ENCODE data around the gene GIMD1.

GIMD1 gene

DNA sequence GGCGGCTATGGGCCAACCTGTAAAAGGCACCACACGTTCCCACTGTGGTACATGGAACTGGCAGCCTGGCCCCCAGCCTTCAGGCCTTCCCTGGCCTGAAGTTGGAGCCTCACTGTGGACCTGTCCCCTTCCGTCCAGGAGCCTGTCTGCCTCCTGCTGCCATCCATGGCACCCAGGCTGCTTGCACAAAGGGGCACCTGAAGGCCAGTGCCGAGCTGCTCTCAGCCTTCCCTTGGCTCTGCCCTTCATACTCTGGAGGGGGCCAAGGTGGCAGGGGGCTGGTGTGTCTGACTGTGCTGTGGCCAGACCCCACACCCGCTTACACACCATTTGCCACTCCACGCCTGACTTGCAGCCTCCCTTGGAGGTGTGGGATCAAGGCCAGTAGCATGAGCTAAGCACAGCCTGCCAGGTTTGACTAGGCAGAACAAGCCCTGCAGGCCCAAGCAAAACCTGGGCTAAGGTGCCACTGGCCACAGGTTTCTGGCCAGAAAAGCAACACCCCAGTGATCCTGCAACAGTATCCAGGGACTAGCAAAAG is 17.3 kb upstream of the GIMD1 start:
- CTCF ChIA-PET, result interaction anchor here (1.3 kb wide), 1 partner anchor 16 kb away, joined by 6 read pairs; no protein-coding TSS in a partner anchor

DNA sequence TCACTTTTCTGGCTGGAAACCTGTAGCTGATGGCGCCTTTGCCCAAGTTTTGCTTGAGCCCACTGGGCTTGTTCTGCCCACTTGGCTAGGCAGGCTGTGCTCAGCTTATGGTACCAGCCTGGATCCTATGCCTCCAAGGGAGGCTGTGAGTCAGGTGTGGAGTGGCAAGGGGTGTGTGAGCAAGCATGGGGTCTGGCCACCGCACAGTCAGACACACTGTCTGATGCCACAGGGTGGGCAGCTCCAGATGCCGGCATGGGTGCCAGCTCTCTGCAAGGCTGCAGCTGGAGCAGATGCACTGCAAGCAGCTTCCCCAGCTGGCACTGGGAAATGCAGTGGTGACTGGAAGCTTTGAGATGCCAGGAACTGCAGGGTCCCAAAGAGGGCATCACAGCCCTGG is 16.3 kb upstream of the GIMD1 start:
- ChIA-PET CTCF (interaction anchor here (1.3 kb wide), 1 partner anchor 15 kb away, joined by 6 read pairs; no protein-coding TSS in a partner anchor), POLR2A (no interaction called here)
- no peak overlapping the region for H3K4me3 ChIP-seq (ENCODE audit: low read depth, low read length)
- TF ChIP-seq, protein P1, sequence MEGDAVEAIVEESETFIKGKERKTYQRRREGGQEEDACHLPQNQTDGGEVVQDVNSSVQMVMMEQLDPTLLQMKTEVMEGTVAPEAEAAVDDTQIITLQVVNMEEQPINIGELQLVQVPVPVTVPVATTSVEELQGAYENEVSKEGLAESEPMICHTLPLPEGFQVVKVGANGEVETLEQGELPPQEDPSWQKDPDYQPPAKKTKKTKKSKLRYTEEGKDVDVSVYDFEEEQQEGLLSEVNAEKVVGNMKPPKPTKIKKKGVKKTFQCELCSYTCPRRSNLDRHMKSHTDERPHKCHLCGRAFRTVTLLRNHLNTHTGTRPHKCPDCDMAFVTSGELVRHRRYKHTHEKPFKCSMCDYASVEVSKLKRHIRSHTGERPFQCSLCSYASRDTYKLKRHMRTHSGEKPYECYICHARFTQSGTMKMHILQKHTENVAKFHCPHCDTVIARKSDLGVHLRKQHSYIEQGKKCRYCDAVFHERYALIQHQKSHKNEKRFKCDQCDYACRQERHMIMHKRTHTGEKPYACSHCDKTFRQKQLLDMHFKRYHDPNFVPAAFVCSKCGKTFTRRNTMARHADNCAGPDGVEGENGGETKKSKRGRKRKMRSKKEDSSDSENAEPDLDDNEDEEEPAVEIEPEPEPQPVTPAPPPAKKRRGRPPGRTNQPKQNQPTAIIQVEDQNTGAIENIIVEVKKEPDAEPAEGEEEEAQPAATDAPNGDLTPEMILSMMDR (IDR thresholded peaks at IDR 0.05; ENCODE audit: insufficient read depth, low read length, missing control alignments), result no peak
- DNase-seq (ENCODE audit: low read depth, low spot score), result no peak

More for the DNA sequence above, 17.3 kb upstream of the GIMD1 start:
- POLR2A ChIA-PET, result no interaction called here
- TF ChIP-seq, protein P1 (IDR thresholded peaks at IDR 0.05; ENCODE audit: insufficient read depth, low read length, missing control alignments), result no peak
- no peak for DNase-seq (ENCODE audit: low read depth, low spot score)
- H3K4me3 ChIP-seq (ENCODE audit: low read depth, low read length), result no peak overlapping the region

DNA sequence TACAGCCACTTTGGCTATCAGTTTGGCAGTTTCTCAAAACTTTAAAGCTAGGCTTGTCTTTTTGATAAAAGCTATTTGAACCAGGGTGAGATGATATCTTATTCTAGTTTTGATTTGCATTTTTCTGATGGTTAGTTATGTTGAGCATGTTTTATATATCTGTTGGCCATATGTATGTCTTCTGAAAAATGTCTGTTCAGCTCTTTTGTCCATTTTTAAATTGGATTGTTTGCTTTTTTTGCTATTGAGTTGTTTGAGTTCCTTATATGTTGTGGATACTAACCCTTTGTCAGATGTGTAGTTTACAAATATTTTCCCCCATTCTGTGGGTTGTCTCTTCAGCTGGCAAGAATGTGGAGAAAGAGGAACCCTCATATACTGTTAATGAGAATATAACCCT is 11.6 kb upstream of the GIMD1 start:
- no peak for DNase-seq (ENCODE audit: low read depth, low spot score)
- TF ChIP-seq, protein P1 (IDR thresholded peaks at IDR 0.05; ENCODE audit: insufficient read depth, low read length, missing control alignments), result no peak
- POLR2A ChIA-PET, result no interaction called here
- CTCF ChIA-PET, result interaction anchor here (2.0 to 2.3 kb wide), 3 partner anchors 10 to 429 kb away, joined by 6 to 17 read pairs (median 8); partner anchors contain the start of gene GIMD1
- H3K4me3 ChIP-seq (ENCODE audit: low read depth, low read length), result no peak overlapping the region

DNA sequence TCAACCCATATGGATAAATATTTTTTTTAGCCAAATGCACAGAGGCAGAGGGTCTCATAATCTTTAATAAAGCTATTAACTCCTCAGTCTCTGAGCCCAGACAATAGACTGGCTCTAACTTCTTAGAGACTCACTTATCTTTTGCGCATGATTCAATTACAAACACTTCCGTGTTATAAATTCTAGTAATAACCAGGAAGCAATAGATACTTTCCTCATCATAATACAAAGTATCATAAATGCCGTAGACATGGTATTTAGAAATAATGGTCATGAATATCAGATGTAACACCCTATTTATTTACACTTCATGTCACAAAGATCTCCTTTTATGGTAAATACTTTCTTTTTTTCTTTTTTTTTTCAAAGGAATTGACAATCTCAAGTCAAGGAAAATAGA is 4.4 kb upstream of the GIMD1 start:
- POLR2A ChIA-PET, result no interaction called here
- CTCF ChIA-PET, result interaction anchor here (1.3 to 6.4 kb wide), 3 partner anchors 10 to 525 kb away, joined by 3 to 53 read pairs (median 44); no protein-coding TSS in a partner anchor
- H3K4me3 ChIP-seq (ENCODE audit: low read depth, low read length), result no peak overlapping the region
- DNase-seq (ENCODE audit: low read depth, low spot score), result no peak
- TF ChIP-seq, protein P1 (IDR thresholded peaks at IDR 0.05; ENCODE audit: insufficient read depth, low read length, missing control alignments), result no peak

DNA sequence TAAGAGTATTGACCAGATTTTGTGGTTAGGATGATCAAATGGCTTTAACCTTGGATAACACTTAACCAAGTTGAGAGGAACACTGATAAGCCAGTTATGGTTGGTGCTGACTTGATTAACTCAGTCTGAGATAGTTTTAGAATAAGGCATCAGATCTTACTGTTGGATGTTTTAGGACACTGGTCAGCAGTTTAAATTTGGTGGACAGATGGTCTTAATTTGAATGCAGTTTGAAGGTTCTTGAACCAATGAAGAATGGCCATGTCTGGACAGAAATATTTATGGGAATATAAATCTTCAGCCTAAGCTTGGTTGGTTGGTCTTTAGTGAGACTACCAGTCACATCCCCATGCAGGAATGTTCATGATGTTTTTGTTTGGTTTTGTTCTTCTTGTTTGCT is 2.6 kb upstream of the GIMD1 start:
- no peak for DNase-seq (ENCODE audit: low read depth, low spot score)
- TF ChIP-seq, protein P1 (IDR thresholded peaks at IDR 0.05; ENCODE audit: insufficient read depth, low read length, missing control alignments), result no peak
- ChIA-PET CTCF (interaction anchor here (0.7 to 6.4 kb wide), 16 partner anchors 8 to 527 kb away, joined by 3 to 65 read pairs (median 14); no protein-coding TSS in a partner anchor), POLR2A (no interaction called here)
- no peak overlapping the region for H3K4me3 ChIP-seq (ENCODE audit: low read depth, low read length)

DNA sequence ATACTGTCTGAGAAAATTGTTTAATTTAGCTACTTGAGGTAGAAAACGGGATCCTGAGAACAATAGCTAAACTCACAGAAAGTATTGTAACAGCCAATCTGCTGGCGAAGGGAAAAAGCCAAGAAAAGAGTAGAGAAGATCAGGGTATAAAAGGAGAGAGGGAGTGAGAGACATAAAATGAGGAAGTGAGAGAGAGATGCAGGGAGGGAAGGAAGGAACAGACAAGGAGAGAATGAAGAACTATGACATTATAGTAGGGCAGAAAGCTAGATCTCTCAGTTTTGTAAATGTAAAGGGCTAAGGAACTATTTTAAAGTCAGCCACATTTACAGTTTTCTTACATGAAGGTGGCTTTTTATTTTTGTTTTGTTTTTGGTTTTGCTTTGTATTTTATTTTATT is 1.6 kb upstream of the GIMD1 start:
- H3K4me3 ChIP-seq (ENCODE audit: low read depth, low read length), result no peak overlapping the region
- TF ChIP-seq, protein P1 (IDR thresholded peaks at IDR 0.05; ENCODE audit: insufficient read depth, low read length, missing control alignments), result no peak
- POLR2A ChIA-PET, result no interaction called here
- DNase-seq (ENCODE audit: low read depth, low spot score), result no peak
- CTCF ChIA-PET, result interaction anchor here (0.5 to 6.4 kb wide), 42 partner anchors 9 to 812 kb away, joined by 3 to 65 read pairs (median 4); no protein-coding TSS in a partner anchor

Measured in AG04449 (cell line).